PC-9 (cell line): Measurements from ENCODE around the gene DEFB124. TPM values are rescaled to one million over a fixed set of nuclear protein-coding genes. Genes with fewer than 3 reads are reported as not detected.

Experiments used
- BruUV-seq: library from RNA; stranded (reverse); fragments of 400-500 nt; replicated peaks from 2 replicates; lab custom pipeline; 2021; lab: Mats Ljungman, UMichigan
- CTCF ChIA-PET: fragments of 300-600 bp; sonication (Branson Sonifier 250); formaldehyde crosslinking; loops from one replicate; lab custom pipeline; 2022; ENCODE audit warnings: antibody characterized with exemption; lab: Charles Lee
- POLR2A ChIA-PET: fragments of 300-600 bp; sonication (Branson Sonifier 250); formaldehyde crosslinking; loops from one replicate; lab custom pipeline; 2022; ENCODE audit warnings: antibody characterized with exemption; ENCODE audit not compliant: unreplicated experiment; lab: Charles Lee
- DNase-seq, 2 experiments: peaks; one replicate each; pipeline versions ENCODE4 v3.0.0 to v3.0.0-alpha.2; 2015 to 2022; ENCODE audit warnings: mixed read lengths in 1 of 2
- H2AFZ ChIP-seq: fragments of 200-600 bp; sonication (generic); 2 replicates; pipeline ENCODE4 v1.8.1; 2017; ENCODE audit warnings: antibody characterized with exemption
- H3F3A ChIP-seq: fragments of 200-600 bp; sonication (generic); 2 replicates; pipeline ENCODE4 v1.8.1; 2017; ENCODE audit warnings: antibody characterized with exemption, mild to moderate bottlenecking, low read depth; ENCODE audit not compliant: insufficient read depth
- H3K27ac ChIP-seq: fragments of 200-600 bp; sonication (generic); 2 replicates; pipeline ENCODE4 v1.6.1; 2016; ENCODE audit warnings: mixed run types
- H3K27me3 ChIP-seq: fragments of 200-600 bp; sonication (generic); 2 replicates; pipeline ENCODE4 v1.6.1; 2016; ENCODE audit warnings: low read depth, mixed run types; ENCODE audit not compliant: insufficient read depth
- H3K36me3 ChIP-seq: fragments of 200-600 bp; sonication (generic); 2 replicates; pipeline ENCODE4 v1.6.1; 2016; ENCODE audit warnings: low read depth, mixed run types
- H3K4me1 ChIP-seq: fragments of 200-600 bp; sonication (generic); replicated peaks from 2 replicates; pipeline ENCODE4 v1.6.1; 2016; ENCODE audit warnings: mixed run types; ENCODE audit not compliant: insufficient read depth
- H3K4me2 ChIP-seq: fragments of 200-600 bp; sonication (generic); 2 replicates; pipeline ENCODE4 v1.6.1; 2017; ENCODE audit warnings: mixed run types
- H3K4me3 ChIP-seq: fragments of 200-600 bp; sonication (generic); 2 replicates; pipeline ENCODE4 v1.6.1; 2016; ENCODE audit warnings: mixed run types
- H3K79me2 ChIP-seq: fragments of 200-600 bp; sonication (generic); 2 replicates; pipeline ENCODE4 v1.6.1; 2017; ENCODE audit warnings: low read depth, mixed run types
- H3K9me2 ChIP-seq: fragments of 200-600 bp; sonication (generic); 2 replicates; pipeline ENCODE4 v1.8.1; 2017; ENCODE audit warnings: mild to moderate bottlenecking; ENCODE audit not compliant: insufficient read depth
- H3K9me3 ChIP-seq: fragments of 200-600 bp; sonication (generic); 2 replicates; pipeline ENCODE4 v1.8.1; 2016; ENCODE audit warnings: low read depth; ENCODE audit not compliant: insufficient read depth
- H4K20me1 ChIP-seq: fragments of 200-600 bp; sonication (generic); 2 replicates; pipeline ENCODE4 v1.8.1; 2017; ENCODE audit not compliant: insufficient read depth
- EZH2 ChIP-seq: fragments of 200-600 bp; sonication (generic); IDR thresholded peaks from 2 replicates; pipeline ENCODE4 v1.8.0; 2017; ENCODE audit warnings: antibody characterized with exemption, low read depth
- intact Hi-C: fragments of 100-400 bp; cut with micrococcal nuclease; formaldehyde crosslinking; loops from one replicate; pipeline ENCODE4 v1.10.0; 2022; ENCODE audit not compliant: unreplicated experiment
- total RNA-seq: library from RNA; stranded (reverse); gene quantifications from 2 replicates; pipeline ENCODE4 v1.2.3, GENCODE V29; 2021
- TF ChIP-seq, protein P1 (sequence below): fragments of 200-600 bp; sonication (generic); conservative IDR thresholded peaks from 2 replicates; pipeline ENCODE4 v1.6.1; 2017; ENCODE audit warnings: mixed run types, antibody characterized with exemption, mild to moderate bottlenecking, moderate library complexity

The DEFB124 gene
- total RNA-seq, 1 experiment from 2014 or later, result not detected

DNA sequence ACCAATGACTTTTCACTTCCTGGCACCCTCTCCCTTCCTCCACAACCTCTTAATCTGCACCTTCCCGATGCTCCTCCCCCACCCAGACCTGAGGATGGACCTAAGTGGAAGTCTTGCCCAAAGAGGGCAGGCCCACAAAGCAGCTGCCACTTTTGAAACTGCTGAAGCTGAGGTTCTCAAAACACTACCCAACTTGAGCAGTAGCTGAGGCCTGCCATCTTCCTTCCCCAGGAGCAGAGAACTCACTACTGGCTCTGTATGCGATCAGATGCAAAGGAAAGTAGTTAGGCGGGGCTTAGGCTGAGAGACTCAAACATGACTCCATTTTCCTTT is 40.8 kb upstream of the DEFB124 start:
- Histone ChIP-seq H2AFZ (no peak overlapping the region), H3K4me2 (peak overlapping the region; percentile 96), H3K27ac (0 out of 2 replicates have a peak overlapping the region, but pooled peaks have one; percentile 68), H3K4me1 (peaks cover 28% of the 10 kb centered on the region), H3K9me2 (no peaks in the 10 kb centered on the region), H4K20me1 (peaks cover 41% of the 10 kb centered on the region), H3K79me2 (peaks cover 64% of the 10 kb centered on the region), H3F3A (peaks cover 24% of the 10 kb centered on the region), H3K36me3 (peaks cover 15% of the 10 kb centered on the region; the same call in 1 of the 2 replicates), H3K27me3 (no peaks in the 10 kb centered on the region), H3K9me3 (no peaks in the 10 kb centered on the region), H3K4me3 (peak overlapping the region; percentile 95)
- intact Hi-C loops, result loop anchor here (2.0 kb wide), 2 partner anchors 27 to 51 kb away; no protein-coding TSS in a partner anchor
- no peak for DNase-seq
- TF ChIP-seq, protein P1, sequence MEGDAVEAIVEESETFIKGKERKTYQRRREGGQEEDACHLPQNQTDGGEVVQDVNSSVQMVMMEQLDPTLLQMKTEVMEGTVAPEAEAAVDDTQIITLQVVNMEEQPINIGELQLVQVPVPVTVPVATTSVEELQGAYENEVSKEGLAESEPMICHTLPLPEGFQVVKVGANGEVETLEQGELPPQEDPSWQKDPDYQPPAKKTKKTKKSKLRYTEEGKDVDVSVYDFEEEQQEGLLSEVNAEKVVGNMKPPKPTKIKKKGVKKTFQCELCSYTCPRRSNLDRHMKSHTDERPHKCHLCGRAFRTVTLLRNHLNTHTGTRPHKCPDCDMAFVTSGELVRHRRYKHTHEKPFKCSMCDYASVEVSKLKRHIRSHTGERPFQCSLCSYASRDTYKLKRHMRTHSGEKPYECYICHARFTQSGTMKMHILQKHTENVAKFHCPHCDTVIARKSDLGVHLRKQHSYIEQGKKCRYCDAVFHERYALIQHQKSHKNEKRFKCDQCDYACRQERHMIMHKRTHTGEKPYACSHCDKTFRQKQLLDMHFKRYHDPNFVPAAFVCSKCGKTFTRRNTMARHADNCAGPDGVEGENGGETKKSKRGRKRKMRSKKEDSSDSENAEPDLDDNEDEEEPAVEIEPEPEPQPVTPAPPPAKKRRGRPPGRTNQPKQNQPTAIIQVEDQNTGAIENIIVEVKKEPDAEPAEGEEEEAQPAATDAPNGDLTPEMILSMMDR, result no peak
- TF ChIP-seq EZH2, result no peak
- TSS peak; percentile 38 for BruUV-seq
- POLR2A ChIA-PET, result interaction anchor here (0.7 kb wide), 1 partner anchor 38 kb away, joined by 7 read pairs; no protein-coding TSS in a partner anchor
- CTCF ChIA-PET, result interaction anchor here (1.0 kb wide), 1 partner anchor 13 kb away, joined by 3 read pairs; no protein-coding TSS in a partner anchor

DNA sequence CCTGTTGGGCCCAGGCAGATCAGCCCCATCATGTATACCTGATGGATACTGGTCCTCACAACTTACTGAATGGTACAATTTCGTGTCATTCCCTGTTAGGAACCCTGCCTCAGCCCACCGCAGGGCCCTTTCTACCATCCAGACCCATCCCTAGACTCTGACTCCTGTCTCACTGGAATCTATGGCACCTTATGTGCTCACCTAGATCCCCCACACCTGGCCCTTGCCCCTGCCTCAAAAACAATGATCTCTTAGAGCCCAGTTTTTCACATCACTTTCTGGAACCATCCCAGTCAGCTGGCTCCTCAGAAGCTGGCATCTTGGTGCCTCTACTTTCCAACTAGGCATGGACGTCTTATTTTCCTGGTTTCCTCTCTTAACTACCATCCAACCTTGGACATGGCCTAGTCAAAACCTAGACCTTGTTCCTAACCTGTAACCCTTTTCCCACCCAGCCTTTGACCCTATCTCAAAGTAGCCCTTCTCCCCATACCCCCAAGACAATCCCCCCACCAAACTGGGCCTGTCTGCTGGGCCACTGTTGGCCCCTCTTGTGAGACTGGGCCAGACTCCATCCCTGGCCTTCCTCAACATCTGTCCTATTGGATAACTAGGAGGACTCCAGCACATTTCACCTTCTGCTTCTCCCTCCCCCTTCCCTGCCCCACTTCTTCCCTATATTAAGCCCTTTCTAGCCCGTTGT is 40.3 kb upstream of the DEFB124 start:
- no peak for TF ChIP-seq EZH2
- TF ChIP-seq, protein P1, result no peak
- CTCF ChIA-PET, result interaction anchor here (1.0 kb wide), 1 partner anchor 12 kb away, joined by 3 read pairs; no protein-coding TSS in a partner anchor
- H3K4me2 ChIP-seq, result peak overlapping the region; percentile 96
- H3K79me2 ChIP-seq, result peaks cover 59% of the 10 kb centered on the region
- H2AFZ ChIP-seq, result peak overlapping the region; percentile 89
- H4K20me1 ChIP-seq, result peaks cover 36% of the 10 kb centered on the region
- intact Hi-C loops, result loop anchor here (2.0 kb wide), 2 partner anchors 28 to 52 kb away; no protein-coding TSS in a partner anchor
- H3K9me3 ChIP-seq, result no peaks in the 10 kb centered on the region
- no peak for DNase-seq
- peaks cover 18% of the 10 kb centered on the region for H3F3A ChIP-seq
- peaks cover 28% of the 10 kb centered on the region for H3K4me1 ChIP-seq
- peak overlapping the region; percentile 68 for H3K27ac ChIP-seq
- POLR2A ChIA-PET, result interaction anchor here (0.7 kb wide), 1 partner anchor 39 kb away, joined by 7 read pairs; no protein-coding TSS in a partner anchor
- H3K9me2 ChIP-seq, result no peaks in the 10 kb centered on the region
- no TSS peak for BruUV-seq
- peaks cover 15% of the 10 kb centered on the region; the same call in 1 of the 2 replicates for H3K36me3 ChIP-seq
- peak overlapping the region; percentile 95 for H3K4me3 ChIP-seq
- H3K27me3 ChIP-seq, result no peaks in the 10 kb centered on the region

DNA sequence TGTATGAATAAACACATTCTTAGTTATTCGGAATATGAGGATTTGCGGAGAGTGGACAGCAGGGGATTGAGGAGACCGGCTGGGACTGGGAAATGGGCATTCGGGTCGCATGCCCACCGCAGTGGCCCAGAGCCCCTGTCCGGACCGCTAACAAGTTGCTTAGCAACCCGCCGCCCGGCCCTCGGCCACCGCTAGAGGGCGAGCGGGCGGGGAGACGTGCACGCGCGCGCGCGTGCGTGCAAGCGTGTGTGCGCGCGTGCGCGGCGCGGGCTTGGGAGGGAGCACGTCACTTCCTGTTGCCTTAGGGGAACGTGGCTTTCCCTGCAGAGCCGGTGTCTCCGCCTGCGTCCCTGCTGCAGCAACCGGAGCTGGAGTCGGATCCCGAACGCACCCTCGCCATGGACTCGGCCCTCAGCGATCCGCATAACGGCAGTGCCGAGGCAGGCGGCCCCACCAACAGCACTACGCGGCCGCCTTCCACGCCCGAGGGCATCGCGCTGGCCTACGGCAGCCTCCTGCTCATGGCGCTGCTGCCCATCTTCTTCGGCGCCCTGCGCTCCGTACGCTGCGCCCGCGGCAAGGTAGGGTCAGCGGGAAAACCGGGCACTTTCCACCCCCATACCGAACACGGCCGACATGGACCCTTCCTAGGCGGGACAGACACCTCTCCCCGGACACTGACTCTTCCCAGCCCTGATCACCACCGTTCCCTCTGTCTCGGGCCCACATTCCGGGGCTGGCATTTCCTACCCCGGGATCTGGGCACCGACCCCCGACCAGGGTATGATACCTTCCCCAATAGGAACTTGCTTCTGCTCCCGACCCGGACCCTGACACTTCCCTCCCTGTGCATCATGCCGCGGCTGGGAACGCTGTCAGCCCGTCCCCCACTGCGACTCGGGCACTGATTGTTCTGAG is 39.5 kb upstream of the DEFB124 start, which contains the start of gene HM13:
Gene HM13, plus strand, starts transcription at position 289 of the 918 bp plus-strand sequence. Its CDS starts 110 bp downstream, at position 399.
- H2AFZ ChIP-seq, result peak within 1 kb of the TSS; percentile 89
- peak; percentile 76 to 90 for DNase-seq
- ChIA-PET CTCF (interaction anchor here (0.7 to 1.3 kb wide), 4 partner anchors 21 to 293 kb away, joined by 3 to 19 read pairs (median 4); no protein-coding TSS in a partner anchor), POLR2A (interaction anchor here (0.5 to 0.7 kb wide), 2 partner anchors 9 to 32 kb away, joined by 4 to 11 read pairs; no protein-coding TSS in a partner anchor)
- no peaks in the 10 kb centered on the region for H3K9me2 ChIP-seq
- peak within 1 kb of the TSS; percentile 68 for H3K27ac ChIP-seq
- intact Hi-C loops, result loop anchor here (2.0 kb wide), 2 partner anchors 28 to 52 kb away; no protein-coding TSS in a partner anchor
- H3K36me3 ChIP-seq, result peaks cover 15% of the 10 kb centered on the region; the same call in 1 of the 2 replicates
- peaks cover 16% of the 10 kb centered on the region for H3F3A ChIP-seq
- no peak for TF ChIP-seq EZH2
- TF ChIP-seq, protein P1, result peak; percentile 94
- no peaks in the 10 kb centered on the region for H3K9me3 ChIP-seq
- no peaks in the 10 kb centered on the region for H3K27me3 ChIP-seq
- H3K4me1 ChIP-seq, result peaks cover 28% of the 10 kb centered on the region
- peak within 1 kb of the TSS; percentile 95 for H3K4me3 ChIP-seq
- peaks cover 51% of the 10 kb centered on the region for H3K79me2 ChIP-seq
- BruUV-seq, result no TSS peak
- H3K4me2 ChIP-seq, result peak within 1 kb of the TSS; percentile 96
- peaks cover 27% of the 10 kb centered on the region for H4K20me1 ChIP-seq
